Gastrocnemius medialis (tissue), 4 donors: Measurements from ENCODE around the gene FAM107A. TPM values are rescaled to one million over a fixed set of nuclear protein-coding genes. Genes with fewer than 3 reads are reported as not detected.

Experiments
- ATAC-seq, 2 donors: fragments of 150-250 bp; one replicate each; pipeline ENCODE4 v1.9.1; 2016
- DNase-seq, 2 donors: peaks; one replicate each; pipeline ENCODE4 v3.0.0-alpha.2; 2019
- H3K27ac ChIP-seq, 4 donors: fragments of 200-600 bp; sonication (generic); 1 replicate in 1 of 4; 2 replicates in 3 of 4; pipeline ENCODE4 v1.5.1; 2016 to 2018; ENCODE audit warnings: mild to moderate bottlenecking in 2 of 4, moderate library complexity in 1 of 4
- H3K27me3 ChIP-seq, 3 donors: fragments of 200-600 bp; sonication (generic) in 2 of 3; 1 replicate in 1 of 3; 2 replicates in 2 of 3; pipeline versions ENCODE4 v1.5.1 to v1.6.0; 2016 to 2019; ENCODE audit warnings: mild to moderate bottlenecking in 1 of 3, moderate library complexity in 1 of 3
- H3K36me3 ChIP-seq, 2 donors: fragments of 200-600 bp; sonication (generic) in 1 of 2; one replicate each; pipeline ENCODE4 v1.5.1; 2017 to 2018
- H3K4me1 ChIP-seq, 2 donors: fragments of 200-600 bp; sonication (generic) in 1 of 2; one replicate each; pipeline ENCODE4 v1.5.1; 2016 to 2017; ENCODE audit warnings: mild to moderate bottlenecking in 2 of 2
- H3K4me3 ChIP-seq, 4 donors: fragments of 200-600 bp; sonication (generic) in 3 of 4; 1 replicate in 1 of 4; 2 replicates in 3 of 4; pipeline ENCODE4 v1.5.1; 2016 to 2019; ENCODE audit warnings: mild to moderate bottlenecking in 2 of 4
- H3K9me3 ChIP-seq, 3 donors: fragments of 200-600 bp; sonication (generic) in 2 of 3; 1 replicate in 1 of 3; 2 replicates in 2 of 3; pipeline ENCODE4 v1.5.1; 2016 to 2019
- CTCF ChIP-seq, 5 experiments: fragments of 450-650 bp in 3 of 5; fragments of 200-600 bp in 2 of 5; sonication (generic) in 2 of 5; IDR thresholded peaks in 4 of 5; conservative IDR thresholded peaks in 1 of 5; 1 replicate in 4 of 5; 2 replicates in 1 of 5; pipeline ENCODE4 v1.5.1; 2016 to 2019; ENCODE audit warnings: antibody characterized with exemption in 5 of 5, mild to moderate bottlenecking in 3 of 5, moderate library complexity in 3 of 5
- POLR2A ChIP-seq, 2 donors: fragments of 450-650 bp; IDR thresholded peaks; one replicate each; pipeline ENCODE4 v1.6.1; 2017; ENCODE audit warnings: antibody characterized with exemption in 2 of 2, mild to moderate bottlenecking in 2 of 2, moderate library complexity in 2 of 2
- in situ Hi-C, 4 donors: fragments of 200-750 bp; cut with MboI; loops; one replicate each; pipeline versions ENCODE4 v1.15.0 to v1.8.0; 2017; ENCODE audit warnings: low sequenced_read_pairs in 4 of 4
- intact Hi-C: fragments of 100-400 bp; cut with DNase I; formaldehyde crosslinking; loops from one replicate; pipeline ENCODE4 v1.15.1; 2023; ENCODE audit warnings: low total_unique reads
- total RNA-seq, 4 donors: library from RNA; depleted of rRNA; stranded (reverse); fragments of >200 nt; gene quantifications; one replicate each; pipeline versions ENCODE4 v1.1.0 to v1.2.3, GENCODE V29; 2016

Gene FAM107A
- total RNA-seq, 4 donors from 2014 or later = 21.1 to 28.5 (median 27.6) TPM

GRCh38 chr3:58623478-58623877 is 46.3 kb upstream of the FAM107A start:
- in situ Hi-C loops = loop anchor here in 1 of 4 donors (5.0 kb wide), 1 partner anchor 46 kb away; the partner anchor contains the start of gene FAM107A
- no peaks in the 10 kb centered on the region for H3K27me3 ChIP-seq
- H3K36me3 ChIP-seq = no peaks in the 10 kb centered on the region
- intact Hi-C loops = no loop called here
- peaks cover 12 to 15% of the 10 kb centered on the region in 2 donors for H3K4me1 ChIP-seq
- no peaks in the 10 kb centered on the region for H3K9me3 ChIP-seq
- DNase-seq (no peak), ATAC-seq (no peak)
- H3K27ac ChIP-seq = no peak overlapping the region
- TF ChIP-seq CTCF (IDR thresholded peaks at IDR 0.05 in 4 of 5, conservative IDR thresholded peaks at IDR 0.05 in 1 of 5) = no peak
- no peak for TF ChIP-seq POLR2A (IDR thresholded peaks at IDR 0.05)
- H3K4me3 ChIP-seq = no peak overlapping the region

GRCh38 chr3:58622892-58623291 is 45.7 kb upstream of the FAM107A start:
- ATAC-seq (no peak), DNase-seq (no peak)
- TF ChIP-seq CTCF (IDR thresholded peaks at IDR 0.05 in 4 of 5, conservative IDR thresholded peaks at IDR 0.05 in 1 of 5) (no peak), POLR2A (IDR thresholded peaks at IDR 0.05) (no peak)
- Histone ChIP-seq H3K27ac (no peak overlapping the region), H3K36me3 (no peaks in the 10 kb centered on the region), H3K4me1 (peaks cover 9% of the 10 kb centered on the region in 2 donors), H3K4me3 (no peak overlapping the region), H3K9me3 (no peaks in the 10 kb centered on the region), H3K27me3 (no peaks in the 10 kb centered on the region)
- intact Hi-C loops (no loop called here), in situ Hi-C loops (loop anchor here in 1 of 4 donors (5.0 kb wide), 1 partner anchor 46 kb away; the partner anchor contains the start of gene FAM107A)

- H3K27me3 ChIP-seq = no peaks in the 10 kb centered on the region
- in situ Hi-C loops = loop anchor here in 1 of 4 donors (5.0 kb wide), 1 partner anchor 45 kb away; the partner anchor contains the start of gene FAM107A
- peaks cover 8 to 9% of the 10 kb centered on the region in 2 donors for H3K4me1 ChIP-seq
- DNase-seq (no peak), ATAC-seq (no peak)
- no peaks in the 10 kb centered on the region for H3K36me3 ChIP-seq
- intact Hi-C loops = no loop called here
- H3K27ac ChIP-seq = no peak overlapping the region
- H3K9me3 ChIP-seq = no peaks in the 10 kb centered on the region
- no peak overlapping the region for H3K4me3 ChIP-seq
- TF ChIP-seq POLR2A (IDR thresholded peaks at IDR 0.05) (no peak), CTCF (IDR thresholded peaks at IDR 0.05 in 4 of 5, conservative IDR thresholded peaks at IDR 0.05 in 1 of 5) (no peak)
These were observed 45.2 kb upstream of the FAM107A start for GRCh38 chr3:58622436-58622835.

- in situ Hi-C loops = loop anchor here in 1 of 4 donors (5.0 kb wide), 1 partner anchor 44 kb away; the partner anchor contains the start of gene FAM107A
- intact Hi-C loops = no loop called here
- Histone ChIP-seq H3K27ac (no peak overlapping the region), H3K4me3 (no peak overlapping the region), H3K27me3 (no peaks in the 10 kb centered on the region), H3K9me3 (no peaks in the 10 kb centered on the region), H3K4me1 (peaks cover 4 to 9% of the 10 kb centered on the region in 2 donors), H3K36me3 (no peaks in the 10 kb centered on the region)
- no peak for TF ChIP-seq CTCF (IDR thresholded peaks at IDR 0.05 in 4 of 5, conservative IDR thresholded peaks at IDR 0.05 in 1 of 5)
- TF ChIP-seq POLR2A (IDR thresholded peaks at IDR 0.05) = no peak
- no peak for ATAC-seq
- DNase-seq = no peak
These were observed 44.1 kb upstream of the FAM107A start for GRCh38 chr3:58621086-58621830.
